Endometrium (tissue), 2 donors: ENCODE results near the gene ATP9B.
"Not testable (repeated sequence)": the region's sequence is repeated elsewhere in the genome, so short reads cannot be mapped to it uniquely, and the experiment has no call there.

Source experiments
- FAIRE-seq: peaks from 2 replicates; lab custom pipeline; 2012; peaks lifted over from hg19 to GRCh38; lab: Jason Lieb, UNC
- donor health status: control.
- donor health status: control.

ATP9B gene

GRCh38 chr18:79366177-79367094 lies 297.2 kb downstream of the ATP9B start:
- FAIRE-seq, result peak; percentile 96

GRCh38 chr18:79367480-79367879 lies 298.3 kb downstream of the ATP9B start:
- FAIRE-seq, result no peak

- no peak for FAIRE-seq
These were observed 298.8 kb downstream of the ATP9B start for GRCh38 chr18:79367989-79368388.

GRCh38 chr18:79368681-79369080 lies 299.5 kb downstream of the ATP9B start:
- FAIRE-seq, result no peak

GRCh38 chr18:79371561-79372121 lies 302.4 kb downstream of the ATP9B start:
- FAIRE-seq, result no peak

- FAIRE-seq, result no peak
These were observed 303.3 kb downstream of the ATP9B start for GRCh38 chr18:79372461-79372860.

GRCh38 chr18:79372991-79373390 lies 303.8 kb downstream of the ATP9B start:
- no peak for FAIRE-seq

- FAIRE-seq, result no peak
These were observed 304.5 kb downstream of the ATP9B start for GRCh38 chr18:79373736-79374135.

- no peak for FAIRE-seq
These were observed 305.4 kb downstream of the ATP9B start for GRCh38 chr18:79374408-79375171.

GRCh38 chr18:79375441-79376154 lies 306.4 kb downstream of the ATP9B start:
- FAIRE-seq, result no peak

GRCh38 chr18:79376661-79377060 lies 307.5 kb downstream of the ATP9B start:
- not testable (repeated sequence) for FAIRE-seq

- FAIRE-seq, result no peak
These were observed 308.1 kb downstream of the ATP9B start for GRCh38 chr18:79377187-79377891.

GRCh38 chr18:79378536-79379250 lies 309.5 kb downstream of the ATP9B start:
- FAIRE-seq, result no peak

GRCh38 chr18:79379251-79379905 lies 310.2 kb downstream of the ATP9B start:
- no peak for FAIRE-seq

- FAIRE-seq, result no peak
These were observed 311.0 kb downstream of the ATP9B start for GRCh38 chr18:79379931-79380815.

- FAIRE-seq, result no peak
These were observed 311.9 kb downstream of the ATP9B start for GRCh38 chr18:79380816-79381806.

GRCh38 chr18:79381811-79382311 lies 312.7 kb downstream of the ATP9B start:
- FAIRE-seq, result no peak
